ENCODE data around the gene PAWR. TPM values are rescaled to one million over a fixed set of nuclear protein-coding genes. Genes with fewer than 3 reads are reported as not detected.

PAWR gene
- total RNA-seq, 1 experiment from 2014 or later, result 176 TPM

DNA sequence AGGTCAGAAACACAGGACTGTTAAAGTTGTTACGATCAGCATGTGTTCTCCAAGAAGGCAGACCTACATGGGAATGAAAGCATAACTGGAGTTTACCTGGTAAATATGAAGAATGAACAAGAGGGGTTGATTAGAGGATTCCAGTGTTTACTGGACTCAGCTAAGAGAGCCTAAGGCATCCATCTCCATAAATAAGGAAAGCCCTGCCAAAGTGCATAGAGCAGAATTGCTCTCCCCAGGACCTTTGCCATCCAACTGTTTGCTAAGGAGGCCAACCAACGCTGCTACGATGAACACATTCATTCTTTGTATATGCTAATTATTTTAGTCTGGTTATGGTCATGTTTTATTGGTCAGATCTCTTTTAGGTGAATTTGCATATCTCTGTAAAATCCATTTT is 17.1 kb upstream of the PAWR start:
- H3K36me3 Mint-ChIP-seq (ENCODE audit: insufficient read depth in 1 of 3, low read depth in 3 of 3), result peaks cover 0 to 7% (median 0%) of the 10 kb centered on the region in 3 experiments; a peak in 2 of 7 replicates
- H3K27ac Mint-ChIP-seq, result no peak overlapping the region
- Histone ChIP-seq H3K23ac (ENCODE audit: insufficient read length, low read depth, low read length) (no peak overlapping the region), H4K20me1 (ENCODE audit: control insufficient read depth, insufficient read depth, insufficient read length) (no peaks in the 10 kb centered on the region), H3T11ph (ENCODE audit: low read length) (no peak overlapping the region), H3K9ac (ENCODE audit: extremely low read depth, insufficient read length, low read length) (no peak overlapping the region), H2AFZ (ENCODE audit: low read length) (no peak overlapping the region), H2BK12ac (ENCODE audit: insufficient read length, low read depth, low read length) (no peak overlapping the region), H3K79me2 (ENCODE audit: insufficient read depth, low read length) (no peaks in the 10 kb centered on the region), H3K14ac (ENCODE audit: insufficient read depth, low read length) (no peak overlapping the region), H3K4me1 (ENCODE audit: insufficient read depth, low read length) (no peaks in the 10 kb centered on the region), H2BK5ac (ENCODE audit: insufficient read length, low read length) (no peak overlapping the region), H4K91ac (ENCODE audit: insufficient read length, low read depth, low read length) (no peak overlapping the region), H4K5ac (ENCODE audit: insufficient read length, low read depth, low read length) (no peak overlapping the region), H3K18ac (ENCODE audit: insufficient read length, low read depth, low read length) (no peak overlapping the region), H2AK5ac (ENCODE audit: insufficient read length, low read length) (no peak overlapping the region), H3K4ac (ENCODE audit: low read depth, low read length) (no peak overlapping the region), H3K4me2 (ENCODE audit: insufficient read depth, insufficient read length, low read length) (no peak overlapping the region), H2BK120ac (ENCODE audit: low read depth, low read length, poor library complexity, severe bottlenecking) (no peak overlapping the region), H3K9me3 (ENCODE audit: control insufficient read depth, low read depth, low read length) (no peaks in the 10 kb centered on the region), H4K8ac (replicated peaks; ENCODE audit: insufficient read length, low read depth, low read length) (no peak overlapping the region), H3K27ac (ENCODE audit: insufficient read length, low read depth, low read length) (no peak overlapping the region), H3K79me1 (ENCODE audit: insufficient read depth, low read depth, low read length, poor library complexity, severe bottlenecking) (no peaks in the 10 kb centered on the region), H3K23me2 (ENCODE audit: insufficient read length, low read depth, low read length, poor library complexity, severe bottlenecking) (no peaks in the 10 kb centered on the region), H3K27me3 (ENCODE audit: insufficient read depth, low read length) (no peaks in the 10 kb centered on the region), H2BK15ac (ENCODE audit: low read depth, low read length) (no peak overlapping the region), H2BK20ac (ENCODE audit: low read depth, low read length, poor library complexity, severe bottlenecking) (no peak overlapping the region), H3K56ac (ENCODE audit: insufficient read length, low read depth, low read length) (no peak overlapping the region)
- no peaks in the 10 kb centered on the region; the same call in 1 of the 2 replicates for H3K27me3 Mint-ChIP-seq (ENCODE audit: low read depth)
- no CpG with 5 or more reads among the region's 3 CpGs for WGBS (ENCODE audit: extremely low coverage, insufficient read length, low lambda C conversion rate)
- peaks cover 14 to 18% of the 10 kb centered on the region in 2 experiments for H3K4me1 Mint-ChIP-seq
- H3K9me3 Mint-ChIP-seq, result no peaks in the 10 kb centered on the region
- no peak for DNase-seq
- TF ChIP-seq, protein P1, sequence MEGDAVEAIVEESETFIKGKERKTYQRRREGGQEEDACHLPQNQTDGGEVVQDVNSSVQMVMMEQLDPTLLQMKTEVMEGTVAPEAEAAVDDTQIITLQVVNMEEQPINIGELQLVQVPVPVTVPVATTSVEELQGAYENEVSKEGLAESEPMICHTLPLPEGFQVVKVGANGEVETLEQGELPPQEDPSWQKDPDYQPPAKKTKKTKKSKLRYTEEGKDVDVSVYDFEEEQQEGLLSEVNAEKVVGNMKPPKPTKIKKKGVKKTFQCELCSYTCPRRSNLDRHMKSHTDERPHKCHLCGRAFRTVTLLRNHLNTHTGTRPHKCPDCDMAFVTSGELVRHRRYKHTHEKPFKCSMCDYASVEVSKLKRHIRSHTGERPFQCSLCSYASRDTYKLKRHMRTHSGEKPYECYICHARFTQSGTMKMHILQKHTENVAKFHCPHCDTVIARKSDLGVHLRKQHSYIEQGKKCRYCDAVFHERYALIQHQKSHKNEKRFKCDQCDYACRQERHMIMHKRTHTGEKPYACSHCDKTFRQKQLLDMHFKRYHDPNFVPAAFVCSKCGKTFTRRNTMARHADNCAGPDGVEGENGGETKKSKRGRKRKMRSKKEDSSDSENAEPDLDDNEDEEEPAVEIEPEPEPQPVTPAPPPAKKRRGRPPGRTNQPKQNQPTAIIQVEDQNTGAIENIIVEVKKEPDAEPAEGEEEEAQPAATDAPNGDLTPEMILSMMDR (conservative IDR thresholded peaks at IDR 0.05), result no peak
- H3K4me3 Mint-ChIP-seq, result no peak overlapping the region
